ENCODE measurements around the gene FAM120A.
"Not testable (repeated sequence)": the region's sequence is repeated elsewhere in the genome, so short reads cannot be mapped to it uniquely, and the experiment has no call there.

Gene FAM120A

DNA sequence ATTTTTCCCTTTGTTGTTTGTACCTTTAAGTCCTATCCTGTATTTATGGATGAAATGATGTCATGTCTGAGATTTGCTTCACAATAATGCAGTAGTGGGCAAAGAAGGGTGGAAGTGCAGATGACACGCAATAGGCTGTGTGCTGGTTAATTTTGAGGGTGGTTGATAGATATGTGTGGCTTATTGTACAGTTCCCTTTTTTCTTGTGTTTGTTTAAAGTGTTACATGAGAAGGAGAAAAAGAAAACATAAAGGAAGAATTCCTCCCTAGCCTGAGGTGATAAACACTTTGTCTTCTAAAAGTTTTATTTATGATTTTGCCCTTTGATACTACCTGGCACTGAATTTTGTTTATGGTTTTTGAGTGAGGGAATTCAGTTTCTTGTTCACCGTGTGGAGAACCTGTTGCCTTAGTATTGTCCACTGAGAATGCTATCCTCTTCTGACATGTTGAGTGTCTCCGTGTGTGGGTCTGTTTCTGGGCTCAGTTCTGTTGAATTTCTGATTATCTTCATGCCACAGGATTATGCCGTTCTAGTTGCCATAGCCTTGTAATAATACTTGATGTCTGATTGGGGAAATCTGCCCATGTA, 54.2 kb downstream of the FAM120A start:
- no peak for FAIRE-seq

DNA sequence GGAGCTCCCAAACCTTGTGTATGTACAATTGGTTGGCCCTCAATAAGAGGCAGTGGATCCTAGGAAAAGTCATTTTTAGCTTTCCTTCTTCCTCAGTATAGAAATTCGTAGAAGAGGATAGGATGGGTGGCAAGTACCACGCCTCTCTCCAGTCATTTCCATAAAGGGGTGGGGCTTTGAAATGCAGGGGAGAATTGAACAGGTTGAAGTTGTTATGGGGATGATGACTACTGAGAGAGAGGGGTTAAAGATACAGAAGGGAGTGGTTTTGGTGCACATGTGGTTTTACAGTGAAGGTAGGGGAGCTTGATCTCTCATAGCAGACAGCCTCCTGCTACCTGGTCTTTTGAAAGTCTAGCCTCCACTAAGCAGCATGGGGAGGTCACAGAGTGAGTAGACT, 56.3 kb downstream of the FAM120A start:
- no peak for DNase-seq (ENCODE audit: low spot score)
- FAIRE-seq = no peak

More for the DNA sequence above, 54.2 kb downstream of the FAM120A start:
- DNase-seq (ENCODE audit: low spot score) = no peak

DNA sequence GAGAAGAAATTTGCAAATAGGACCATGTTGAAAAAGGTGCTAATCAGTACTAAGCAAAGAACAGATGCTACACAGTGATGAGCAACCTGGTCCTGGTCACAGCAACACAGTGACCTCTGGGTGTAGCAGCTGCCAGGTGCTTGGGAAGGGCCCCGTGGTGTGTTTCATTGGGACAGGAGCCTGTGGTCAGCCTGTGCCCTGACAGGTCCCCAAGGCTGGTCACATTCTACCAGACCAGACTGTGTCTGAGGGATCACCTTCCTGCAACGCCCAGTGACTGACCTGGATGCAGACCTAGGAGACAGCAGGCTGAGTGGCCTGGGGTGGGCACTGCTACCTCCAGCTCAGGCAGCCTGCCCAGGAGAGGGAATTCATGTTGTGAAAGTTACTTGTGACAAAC, 56.7 kb downstream of the FAM120A start:
- DNase-seq (ENCODE audit: low spot score) = no peak
- no peak for FAIRE-seq

DNA sequence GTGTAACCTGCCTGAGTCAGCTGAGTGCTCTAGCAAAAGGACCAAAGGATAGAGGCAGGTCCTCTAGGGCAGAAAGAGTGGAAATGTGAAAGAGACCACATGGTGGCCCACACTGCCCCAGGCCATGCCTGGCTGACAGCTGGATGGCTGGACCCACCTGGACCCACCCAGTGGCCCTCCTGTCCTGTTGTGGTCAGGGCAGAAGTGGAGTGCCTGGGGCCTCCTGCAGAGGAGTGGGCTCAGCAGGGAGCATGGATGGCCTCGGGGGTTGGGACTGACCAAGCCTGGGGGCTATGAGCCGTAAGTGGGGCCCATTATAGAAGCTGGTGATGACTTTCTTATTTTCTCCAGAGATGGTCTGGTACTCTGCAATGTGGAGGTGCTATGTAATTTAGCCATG, 57.6 kb downstream of the FAM120A start:
- DNase-seq (ENCODE audit: low spot score) = no peak
- no peak for FAIRE-seq

DNA sequence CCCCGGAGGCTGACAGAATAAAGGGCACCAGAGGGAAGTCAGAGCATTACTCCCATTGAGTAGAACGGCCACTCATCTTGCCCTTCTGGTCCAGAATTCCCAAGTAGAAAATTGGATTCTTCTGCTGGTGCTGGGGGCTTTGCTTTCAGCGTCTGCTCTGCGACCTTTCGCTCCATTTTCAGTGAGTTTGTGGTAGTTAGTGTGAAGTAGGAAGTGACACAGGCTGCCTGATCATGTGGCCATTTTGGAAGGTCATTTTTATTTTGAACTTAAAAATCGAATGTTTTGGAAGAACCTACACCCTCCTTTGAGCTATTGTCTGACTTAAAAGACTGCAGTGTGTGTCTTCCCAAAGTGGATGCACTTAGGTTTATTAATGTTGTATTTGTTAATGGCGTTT, 58.6 kb downstream of the FAM120A start:
- DNase-seq (ENCODE audit: low spot score) = no peak
- FAIRE-seq = no peak

DNA sequence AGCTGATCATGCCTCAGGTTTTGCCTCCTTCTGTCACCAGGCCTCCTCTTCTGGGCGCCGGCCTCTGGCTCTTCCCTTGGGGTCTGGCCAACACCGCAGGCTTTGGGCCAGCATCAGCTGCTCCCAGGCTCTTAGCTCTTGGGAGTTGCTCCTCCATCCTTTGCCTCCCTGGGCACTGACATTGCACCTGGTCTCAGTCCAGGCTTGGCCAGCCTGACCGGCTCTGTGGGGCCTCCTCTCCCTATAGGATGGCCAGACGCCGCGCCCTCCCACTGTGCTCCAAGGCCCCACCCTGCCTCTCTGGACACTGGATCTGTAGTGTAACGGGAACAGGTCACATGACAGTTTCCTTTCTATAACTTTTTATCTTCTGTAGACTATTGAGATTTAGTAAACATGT, 59.7 kb downstream of the FAM120A start:
- not testable (repeated sequence) for FAIRE-seq; DNase-seq (ENCODE audit: low spot score)

DNA sequence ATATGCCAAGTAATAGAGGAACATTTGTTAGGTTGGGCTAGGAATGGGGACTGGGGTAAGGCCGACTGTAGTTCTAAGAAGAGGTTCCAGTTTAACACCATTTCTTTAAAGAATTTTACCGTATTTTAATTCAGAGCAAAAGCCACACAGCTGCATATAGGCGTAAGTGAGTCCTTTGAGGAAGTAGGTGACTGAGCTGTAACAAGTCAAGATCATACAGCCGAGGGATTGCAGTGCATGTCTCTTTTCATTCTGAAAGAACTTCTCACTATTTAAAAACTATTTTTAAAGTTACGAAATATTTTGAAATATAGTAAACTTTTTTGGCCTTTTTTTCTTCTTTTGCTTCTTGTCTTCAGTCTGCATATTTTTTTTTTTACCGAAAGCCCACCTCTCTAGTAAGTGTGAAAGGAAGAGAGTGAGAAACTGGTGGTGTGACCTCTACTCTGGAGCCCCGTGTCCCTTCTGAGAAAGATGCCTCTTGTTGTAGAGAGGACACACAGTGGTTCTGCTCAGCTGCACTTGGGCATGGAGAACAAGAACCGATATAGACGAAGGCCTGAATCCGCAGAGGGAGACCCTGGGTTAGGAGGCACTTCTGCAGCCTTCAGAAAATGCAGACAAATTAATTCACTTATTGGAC, 60.8 kb downstream of the FAM120A start:
- FAIRE-seq; DNase-seq (ENCODE audit: low spot score): not testable (repeated sequence)

DNA sequence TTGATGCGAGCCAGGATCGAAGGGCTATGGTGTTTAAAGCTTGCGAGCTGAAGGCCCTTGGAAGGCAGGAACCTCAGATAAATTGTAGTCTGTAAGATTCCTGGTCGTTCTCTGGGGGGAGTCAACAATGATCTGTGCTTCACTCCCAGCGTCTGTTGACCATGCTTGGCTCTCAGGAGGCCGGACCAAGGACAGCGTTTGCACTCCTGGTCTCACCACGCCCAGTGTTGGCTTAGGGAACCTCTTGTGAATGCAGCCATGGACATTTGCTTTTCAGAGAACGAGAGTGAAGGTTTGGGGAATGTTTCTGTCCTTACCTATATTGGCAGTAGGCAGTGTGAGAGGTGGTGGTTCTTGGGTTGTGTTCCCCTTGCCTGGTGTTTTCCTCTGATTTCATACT, 62.1 kb downstream of the FAM120A start:
- DNase-seq (ENCODE audit: low spot score) (no peak), FAIRE-seq (no peak)

DNA sequence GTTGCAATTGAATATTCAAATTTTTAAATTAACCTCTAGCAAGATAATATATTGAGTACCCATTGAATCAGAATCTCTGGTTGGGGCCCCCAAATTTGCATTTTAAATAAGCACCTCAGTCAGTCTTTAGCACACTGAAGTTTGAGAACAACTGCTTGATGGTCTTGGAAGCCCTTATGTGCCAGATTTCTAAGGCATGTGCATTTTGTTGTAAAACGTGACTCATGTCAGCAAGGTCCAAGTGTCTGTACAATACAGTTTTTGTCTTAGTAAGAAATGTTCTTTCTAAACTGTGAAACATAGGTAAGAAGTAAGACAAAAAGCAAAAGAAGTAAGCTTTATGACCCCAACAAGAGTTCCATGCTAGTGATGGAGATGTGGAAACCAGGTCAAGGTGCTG, 65.8 kb downstream of the FAM120A start:
- DNase-seq (ENCODE audit: low spot score) (no peak), FAIRE-seq (no peak)

DNA sequence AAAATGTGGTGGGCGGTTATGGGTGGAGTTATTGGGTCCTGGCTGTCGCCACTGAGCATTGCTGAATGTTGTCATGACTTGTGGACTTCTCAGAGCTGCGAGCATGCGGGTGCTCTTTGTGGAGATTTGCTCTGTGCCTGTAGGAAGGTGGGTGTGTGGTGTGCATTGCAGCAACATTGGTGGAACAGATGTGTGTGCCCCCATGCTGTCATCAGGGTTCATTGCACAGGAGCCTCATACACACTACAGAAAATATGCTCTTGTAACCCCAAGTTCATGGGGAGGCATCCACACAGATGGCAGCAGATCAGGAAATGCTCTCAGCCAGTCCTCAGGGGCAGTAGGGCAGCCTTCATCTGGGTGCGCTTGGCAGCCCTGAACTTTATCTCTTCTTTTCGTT, 69.0 kb downstream of the FAM120A start:
- FAIRE-seq (no peak), DNase-seq (ENCODE audit: low spot score) (no peak)

DNA sequence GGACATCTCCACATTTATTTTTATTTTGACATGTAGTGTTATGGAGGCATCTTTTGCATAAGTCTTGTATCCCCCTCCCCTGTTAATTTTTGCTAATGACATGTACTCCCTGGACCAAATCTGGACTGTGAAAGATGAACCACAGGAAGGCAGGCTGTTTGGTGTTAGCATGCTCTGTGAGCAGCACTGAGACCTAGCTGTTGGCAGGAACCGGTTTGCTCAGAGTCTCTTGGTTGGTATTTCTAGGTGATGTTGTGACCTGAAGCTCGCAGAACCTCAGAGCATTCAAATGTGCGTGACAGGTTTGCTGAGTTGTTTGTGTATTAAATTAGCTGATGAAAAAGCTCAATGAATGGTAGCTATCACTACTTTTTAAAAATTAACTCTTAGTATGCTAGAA, 71.3 kb downstream of the FAM120A start:
- no peak for FAIRE-seq
- no peak for DNase-seq (ENCODE audit: low spot score)

DNA sequence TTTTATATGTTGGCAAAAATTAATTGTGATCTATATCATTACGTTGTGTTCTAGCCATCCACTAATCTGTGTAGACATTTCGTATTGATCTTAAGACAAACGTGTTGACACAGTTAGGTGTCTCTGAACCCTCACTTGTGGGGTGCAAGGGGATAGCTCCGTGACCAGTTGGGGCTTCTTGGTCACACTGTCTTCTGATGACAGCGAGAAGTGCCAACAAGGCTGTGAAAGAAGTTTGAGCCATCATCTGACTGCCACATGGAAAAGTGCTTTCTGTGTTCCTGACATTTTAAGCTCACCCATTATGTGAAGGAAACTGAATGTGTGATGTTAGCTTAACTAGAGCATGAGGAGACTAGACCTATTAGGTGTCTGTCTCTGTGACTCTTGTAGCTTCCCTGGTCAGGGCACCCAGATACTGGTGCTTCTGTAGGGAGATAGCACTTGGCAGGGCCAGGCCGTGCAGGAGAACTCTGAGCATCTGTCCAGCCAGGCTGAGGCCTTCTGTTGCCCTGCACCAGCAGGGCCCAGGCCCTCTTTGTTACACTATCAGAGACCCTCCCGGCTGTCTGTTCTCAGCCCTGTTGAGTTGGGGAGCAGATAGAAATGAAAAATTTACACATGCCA, 72.1 kb downstream of the FAM120A start:
- DNase-seq (ENCODE audit: low spot score) (no peak), FAIRE-seq (no peak)

DNA sequence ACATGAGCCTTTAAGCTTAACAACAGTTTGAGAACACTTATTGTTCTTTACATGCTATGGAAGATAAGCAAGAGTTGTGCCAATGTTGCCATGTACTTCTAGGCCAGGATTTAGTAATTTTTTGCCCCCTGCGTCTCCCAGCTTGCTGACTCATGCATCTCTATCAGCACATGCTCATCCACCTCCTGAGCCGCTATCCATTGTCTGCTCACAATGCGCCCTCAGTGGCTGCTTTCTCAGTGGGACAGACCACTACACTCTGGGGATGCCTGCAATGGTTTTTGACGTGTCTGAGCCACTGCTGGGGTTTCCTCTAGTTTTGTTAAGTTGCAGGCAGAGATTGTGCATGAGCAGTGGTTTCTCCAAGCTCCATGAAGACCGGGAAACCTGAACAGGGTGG, 74.0 kb downstream of the FAM120A start:
- no peak for DNase-seq (ENCODE audit: low spot score)

DNA sequence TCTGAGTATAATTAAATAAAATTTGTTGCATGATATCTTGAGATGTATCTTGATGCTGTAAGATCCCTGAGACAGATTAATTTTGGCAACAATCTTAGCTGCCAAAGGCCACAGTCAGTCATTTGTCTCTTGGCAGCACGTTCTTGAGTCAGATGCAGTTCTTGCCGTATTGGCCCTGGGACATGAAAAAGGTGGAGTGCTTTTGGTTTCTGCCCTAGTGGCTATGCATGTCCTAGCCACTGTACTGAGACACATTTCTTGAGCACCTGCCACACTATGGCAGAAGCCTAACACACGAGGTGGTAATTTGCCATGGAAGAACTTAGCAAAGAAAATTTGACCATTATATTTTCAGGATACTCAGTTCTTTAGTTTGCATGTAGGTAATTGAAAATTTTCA, 79.9 kb downstream of the FAM120A start:
- FAIRE-seq (no peak), DNase-seq (ENCODE audit: low spot score) (no peak)

More for the DNA sequence above, 74.0 kb downstream of the FAM120A start:
- no peak for FAIRE-seq

DNA sequence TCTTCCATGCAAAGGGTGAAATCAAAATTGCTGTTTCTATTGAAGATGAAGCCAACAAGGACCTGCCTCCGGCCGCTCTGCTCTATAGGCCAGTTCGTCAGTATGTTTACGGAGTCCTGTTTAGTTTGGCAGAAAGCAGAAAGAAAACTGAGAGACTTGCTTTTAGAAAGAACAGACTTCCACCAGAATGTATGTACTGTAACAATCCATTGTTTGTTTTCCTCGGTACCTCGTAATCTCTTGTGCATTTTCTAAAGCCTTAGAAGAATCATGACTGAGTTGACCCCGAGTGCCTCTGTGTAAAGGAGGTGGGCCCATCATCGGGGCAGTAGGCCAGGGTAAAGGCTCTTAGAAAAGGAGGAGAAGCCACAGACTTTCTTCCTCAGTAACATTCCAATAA, 80.7 kb downstream of the FAM120A start:
- FAIRE-seq (no peak), DNase-seq (ENCODE audit: low spot score) (no peak)

DNA sequence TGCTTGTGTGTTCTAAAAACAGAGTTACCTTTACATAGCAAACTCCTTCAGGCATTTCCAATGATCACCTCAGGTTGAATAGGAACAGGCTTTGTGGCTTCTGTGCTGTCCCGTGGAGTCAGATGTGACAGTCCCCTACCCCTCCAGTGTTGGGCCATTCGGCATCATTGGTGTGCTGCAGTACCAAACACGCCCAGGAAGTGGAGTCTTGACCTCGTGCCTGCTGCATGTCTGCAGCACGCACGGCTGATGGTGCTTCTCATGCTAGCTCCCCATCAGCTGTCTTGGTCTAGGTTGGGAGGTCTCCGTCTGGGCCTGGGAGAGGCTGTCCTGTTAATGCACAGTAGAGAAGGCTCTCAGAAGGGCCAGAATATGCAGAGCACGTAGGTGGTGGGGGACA, 82.4 kb downstream of the FAM120A start:
- no peak for DNase-seq (ENCODE audit: low spot score)
- no peak for FAIRE-seq

DNA sequence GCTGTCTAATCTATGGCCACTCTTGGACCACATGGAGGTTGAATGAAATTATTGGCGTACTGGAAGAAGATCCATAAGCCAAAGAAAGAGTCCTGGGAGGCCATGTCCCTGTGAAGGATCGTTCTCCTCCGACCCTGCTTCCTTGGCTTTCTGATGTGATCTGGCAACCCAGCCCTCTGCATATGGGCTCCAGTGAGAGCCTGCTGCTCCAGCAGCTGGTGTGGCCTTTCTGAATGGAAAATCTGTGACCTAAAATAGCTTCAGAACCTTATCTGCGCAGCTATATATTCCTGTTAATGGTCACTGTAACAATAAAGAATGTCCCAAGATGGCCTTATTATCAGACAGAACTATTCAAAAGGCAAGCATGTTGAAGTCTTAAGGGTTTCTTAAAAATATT, 84.7 kb downstream of the FAM120A start:
- no peak for FAIRE-seq
- DNase-seq (ENCODE audit: low spot score) = no peak

DNA sequence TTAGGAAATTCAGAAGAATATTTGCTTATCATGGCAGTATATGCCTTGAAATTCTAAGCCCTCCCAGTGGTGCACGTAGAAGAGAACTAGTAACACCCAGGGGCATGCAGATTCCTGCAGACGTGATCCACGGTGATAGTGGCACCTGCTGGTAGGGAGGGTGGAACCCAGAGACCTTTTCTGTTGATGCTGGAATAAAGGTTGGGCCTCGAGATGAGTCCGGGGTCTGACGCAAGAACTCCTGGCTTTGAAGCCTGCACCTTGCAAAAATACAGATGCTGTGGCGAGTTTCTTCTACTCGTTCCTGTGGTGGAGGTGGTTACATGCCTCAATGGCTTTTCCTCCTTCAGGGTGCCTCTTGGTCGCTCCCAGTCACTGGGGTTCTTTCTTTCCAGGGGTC, 85.4 kb downstream of the FAM120A start:
- DNase-seq (ENCODE audit: low spot score) (no peak), FAIRE-seq (no peak)

DNA sequence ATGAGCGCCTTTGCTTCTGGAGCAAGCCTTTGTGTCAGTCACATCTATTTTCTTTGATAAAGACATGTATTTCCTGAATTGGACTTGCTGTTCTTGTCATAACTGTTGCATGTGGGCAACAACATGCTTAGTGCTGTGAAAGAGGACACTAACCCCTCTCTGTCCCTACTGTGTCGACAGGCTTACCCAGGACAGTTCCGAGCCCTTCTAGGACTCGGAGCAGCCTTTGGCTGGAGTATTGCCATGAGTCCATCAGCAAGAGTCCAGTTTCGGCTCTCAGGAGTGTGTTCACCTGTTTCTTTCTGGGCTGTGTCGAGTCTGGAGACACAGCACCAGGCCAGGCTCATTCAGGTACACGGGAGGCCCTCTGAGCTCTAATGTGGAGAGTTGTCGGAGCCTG, 88.8 kb downstream of the FAM120A start:
- FAIRE-seq (no peak), DNase-seq (ENCODE audit: low spot score) (no peak)

DNA sequence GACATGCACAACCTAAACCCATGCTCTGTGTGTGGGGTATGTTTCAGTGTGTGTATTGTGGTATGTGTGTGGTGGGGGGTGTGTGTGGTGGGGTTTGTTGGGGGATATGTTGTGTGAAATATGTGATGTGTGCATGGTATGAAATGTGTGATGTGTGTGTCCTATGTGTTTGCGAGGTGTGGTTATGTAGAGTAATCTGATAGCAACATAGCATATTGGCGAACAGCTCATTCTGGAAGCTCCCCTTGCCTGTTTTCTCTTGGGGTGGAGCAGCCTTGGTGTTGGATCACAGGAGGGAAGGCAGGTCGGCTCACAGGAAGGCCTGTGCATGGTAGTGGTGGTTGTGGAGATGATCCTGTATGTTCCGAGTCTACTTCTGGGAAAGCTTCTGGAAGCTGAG, 89.5 kb downstream of the FAM120A start:
- FAIRE-seq = no peak
- no peak for DNase-seq (ENCODE audit: low spot score)

DNA sequence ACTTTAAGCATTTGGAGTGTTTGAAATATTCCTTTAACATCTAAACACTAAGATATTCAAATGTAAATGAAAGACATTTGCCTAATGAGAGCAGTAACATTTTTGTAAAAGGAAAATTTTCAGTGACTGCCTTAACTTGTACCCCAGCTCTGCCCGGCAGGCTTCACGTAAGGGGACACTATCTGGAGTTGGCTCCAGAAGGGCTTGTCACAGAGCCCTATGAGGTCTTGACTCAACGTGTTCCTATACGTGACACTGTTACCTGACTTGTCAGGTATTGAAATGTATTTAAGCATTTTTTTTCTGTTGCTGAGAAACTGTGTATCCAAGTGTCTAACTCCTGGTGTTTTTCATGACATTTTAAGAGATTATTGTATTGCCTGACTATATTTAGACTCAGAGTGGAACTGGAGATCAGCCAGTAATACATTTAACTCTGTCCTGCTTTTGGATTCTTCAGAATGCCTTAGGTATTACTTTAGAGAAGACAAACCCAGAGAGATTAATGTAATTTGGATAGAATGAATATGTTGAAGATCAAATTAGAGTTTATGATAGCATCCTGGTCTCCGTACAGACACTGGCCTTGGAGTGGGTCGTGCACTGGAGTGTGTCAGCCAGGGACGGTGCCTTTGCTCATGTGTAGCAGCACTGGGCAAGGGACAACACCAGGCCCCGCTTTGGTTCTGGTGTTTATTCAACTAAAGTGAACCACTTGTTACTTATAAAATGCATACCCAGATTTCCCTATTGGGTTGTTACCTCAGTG, 90.3 kb downstream of the FAM120A start:
- FAIRE-seq (no peak), DNase-seq (ENCODE audit: low spot score) (no peak)

DNA sequence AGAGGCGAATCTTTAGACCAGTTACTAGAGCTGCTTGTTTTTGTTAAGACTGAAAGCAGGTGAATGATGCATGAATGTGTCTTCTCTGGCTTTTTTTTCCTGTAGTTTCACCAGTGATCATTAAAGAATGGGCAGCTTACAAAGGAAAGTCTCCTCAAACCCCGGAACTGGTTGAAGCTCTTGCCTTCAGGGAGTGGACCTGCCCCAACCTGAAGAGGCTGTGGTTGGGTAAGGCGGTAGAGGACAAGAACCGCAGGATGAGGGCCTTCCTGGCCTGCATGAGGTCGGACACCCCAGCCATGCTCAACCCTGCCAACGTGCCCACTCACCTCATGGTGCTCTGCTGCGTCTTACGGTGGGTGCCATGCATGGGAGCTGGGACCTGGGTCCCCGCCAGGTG, 91.6 kb downstream of the FAM120A start:
- DNase-seq (ENCODE audit: low spot score) (no peak), FAIRE-seq (no peak)

Data from RCC 7860 (cell line).